GM21786 (cell line): ENCODE measurements around the gene NOX5.

ENCODE experiments used
- ATAC-seq: cut with Tn5 transposase; IDR thresholded peaks from one replicate; pipeline ENCODE4 v1.9.1; 2021; ENCODE audit not compliant: unreplicated experiment

The NOX5 gene

DNA sequence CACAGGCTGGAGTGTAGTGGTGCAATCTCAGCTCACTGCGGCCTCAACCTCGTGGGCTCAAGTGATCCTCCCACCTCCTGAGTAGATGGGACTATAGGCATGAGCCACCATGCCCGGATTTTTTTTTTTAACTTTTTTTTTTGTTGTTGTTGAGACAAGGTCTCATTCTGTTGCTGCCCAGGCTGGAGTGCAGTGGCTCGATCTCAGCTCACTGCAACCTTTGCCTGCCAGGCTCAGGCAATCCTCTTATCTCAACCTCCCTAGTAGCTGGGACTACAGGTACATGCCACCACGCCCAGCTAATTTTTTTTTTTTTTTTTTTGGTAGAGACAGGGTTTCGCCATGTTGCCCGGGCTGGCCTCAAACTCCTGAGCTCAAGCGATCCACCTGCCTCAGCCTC lies 64.1 kb downstream of the NOX5 start:
- ATAC-seq, result no peak

GRCh38 chr15:69080295-69081248 lies 66.1 kb downstream of the NOX5 start:
- no peak for ATAC-seq

DNA sequence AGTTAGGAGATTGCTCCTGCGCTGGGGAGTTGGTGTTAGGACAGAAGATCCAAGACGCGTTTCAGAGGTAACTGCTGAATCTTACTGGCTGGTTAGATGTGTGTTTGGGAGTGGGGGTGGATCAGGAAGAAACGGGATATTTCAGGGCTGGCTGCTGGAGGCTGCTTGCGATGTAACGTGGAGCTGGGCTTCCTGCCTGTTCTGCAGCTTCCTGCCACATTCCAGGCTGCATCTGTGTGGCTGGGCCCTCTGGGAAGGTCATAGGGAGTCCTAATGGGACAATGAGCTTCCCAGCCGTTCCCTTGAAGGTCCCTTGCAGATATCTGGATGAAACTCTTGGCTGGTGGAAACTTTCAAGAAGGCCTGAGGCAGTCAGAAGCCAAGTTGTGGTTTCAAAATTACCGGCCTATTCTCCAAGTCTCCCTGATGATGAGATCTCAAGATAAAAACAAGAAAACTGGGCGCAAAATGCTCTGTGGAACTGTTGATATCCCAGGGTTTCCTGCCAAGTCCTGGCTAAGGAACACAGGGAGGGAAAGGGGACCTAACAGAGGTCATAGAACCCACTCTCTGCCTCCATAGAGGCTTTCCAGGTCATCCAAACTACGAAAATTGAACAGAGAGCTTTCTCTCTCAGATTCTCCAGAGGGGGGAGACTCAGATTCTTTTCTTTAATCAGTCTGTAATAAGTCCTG lies 67.0 kb downstream of the NOX5 start:
- ATAC-seq, result no peak

- ATAC-seq, result no peak
These were observed 67.6 kb downstream of the NOX5 start for GRCh38 chr15:69082021-69082502.

DNA sequence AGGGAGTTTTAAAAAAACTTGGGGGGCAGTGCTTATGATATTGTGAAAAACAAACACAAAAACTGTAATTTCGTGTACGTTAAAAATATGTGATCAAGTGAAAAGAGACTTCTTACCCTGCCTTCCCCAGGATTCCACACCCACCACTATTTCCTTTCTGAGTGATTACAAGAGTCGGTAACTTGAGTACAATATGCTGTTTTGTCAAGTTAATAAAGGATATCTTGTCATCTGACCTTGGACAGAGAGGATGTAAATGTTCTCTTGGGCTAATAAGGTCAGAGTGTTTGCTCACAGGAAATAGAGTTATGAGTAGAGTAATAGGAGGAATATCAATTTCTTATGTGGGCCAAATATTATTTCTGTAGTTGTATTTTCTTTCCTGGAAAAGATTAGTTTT lies 68.1 kb downstream of the NOX5 start:
- no peak for ATAC-seq

DNA sequence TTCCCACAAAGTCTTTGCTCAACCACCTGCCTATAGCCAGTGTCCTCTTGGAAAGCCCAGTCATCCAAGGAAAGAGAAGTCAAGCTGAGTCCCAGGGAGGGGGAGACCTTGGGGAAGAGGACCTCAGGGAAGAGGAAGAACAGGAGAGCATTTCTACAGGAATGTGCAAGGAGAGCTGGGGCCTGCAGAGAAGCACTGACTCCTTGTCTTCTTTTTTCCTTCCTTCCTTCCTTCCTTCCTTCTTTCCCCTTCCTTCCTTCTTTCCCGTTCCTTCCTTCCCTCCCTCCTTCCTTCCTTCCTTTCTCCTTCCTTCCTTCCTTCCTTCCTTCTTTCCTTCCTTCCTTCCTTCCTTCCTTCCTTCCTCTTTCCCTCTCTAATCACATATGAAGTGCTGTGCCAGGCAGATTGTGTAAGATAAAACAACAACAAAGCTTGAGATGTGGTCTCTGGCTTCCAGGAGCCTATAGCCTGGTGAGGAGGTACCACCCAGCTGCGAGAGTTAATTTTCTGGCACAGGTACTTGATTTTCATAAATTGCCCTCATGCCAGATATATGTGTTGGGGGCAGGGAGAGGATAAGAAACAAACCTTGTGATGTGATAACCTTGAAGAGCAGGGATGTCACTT lies 70.0 kb downstream of the NOX5 start:
- ATAC-seq, result no peak

- ATAC-seq, result no peak
These were observed 71.0 kb downstream of the NOX5 start for GRCh38 chr15:69085325-69086081.

- no peak for ATAC-seq
These were observed 72.1 kb downstream of the NOX5 start for GRCh38 chr15:69086427-69087204.

DNA sequence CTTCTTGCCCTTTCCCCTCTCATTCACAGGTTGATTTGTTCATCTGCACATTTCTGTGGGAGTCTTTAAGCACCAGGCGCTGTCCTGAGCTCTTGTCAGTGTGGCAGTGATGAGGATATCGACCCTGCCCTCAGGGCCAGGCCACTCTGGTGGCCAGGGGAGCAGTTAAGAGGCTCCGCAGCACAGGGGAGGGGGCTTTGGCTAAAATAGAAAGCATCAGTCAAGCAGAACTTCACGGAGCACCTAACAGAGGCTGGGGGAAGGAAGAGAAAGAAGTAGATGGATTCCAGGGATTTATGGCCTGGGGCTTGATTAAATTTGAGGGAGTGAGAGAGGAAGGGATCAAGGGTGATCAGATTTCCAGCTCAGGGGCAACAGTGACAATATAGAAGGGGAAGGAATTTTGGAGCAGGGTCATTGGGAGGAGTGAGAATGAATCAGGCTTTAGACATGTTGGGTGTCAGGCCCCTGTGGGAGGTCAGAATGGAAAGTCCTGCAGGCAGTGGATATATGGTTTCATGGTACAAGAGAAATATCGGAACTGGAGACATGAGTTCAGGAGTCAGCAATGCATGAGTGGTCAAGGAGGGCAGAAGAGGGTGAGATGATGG lies 73.0 kb downstream of the NOX5 start:
- no peak for ATAC-seq

DNA sequence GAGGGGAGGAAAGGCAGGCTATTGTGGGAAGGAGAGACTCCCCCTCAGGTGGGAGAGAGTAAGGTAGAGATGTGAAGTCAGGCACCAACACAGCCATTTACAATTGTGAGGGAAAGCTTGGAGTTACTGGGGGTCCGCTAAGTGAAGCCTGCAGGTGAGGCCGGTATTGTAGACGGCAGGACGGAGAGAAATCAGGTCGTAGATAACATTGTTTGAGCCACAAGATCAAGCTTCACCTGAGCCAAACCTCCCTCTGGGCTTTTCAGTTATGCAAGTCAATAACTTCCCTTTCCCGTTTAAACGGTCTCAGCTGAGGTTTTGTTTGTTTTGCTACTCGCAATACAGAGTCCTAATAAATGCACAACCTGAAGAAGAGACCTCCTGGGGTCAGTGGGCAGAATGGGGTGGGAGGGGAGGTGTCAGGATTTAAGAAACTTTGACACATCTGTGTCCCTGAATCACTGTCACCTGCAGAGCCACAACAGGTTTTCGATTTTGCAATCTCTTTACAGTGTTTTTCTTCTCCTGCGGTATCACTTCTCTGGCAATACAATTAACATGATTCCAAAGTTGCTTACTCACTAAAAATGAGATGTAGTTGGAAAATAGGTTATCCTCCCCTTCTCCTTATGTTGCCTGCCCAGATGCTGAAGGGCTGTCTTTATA lies 73.9 kb downstream of the NOX5 start:
- no peak for ATAC-seq

GRCh38 chr15:69089258-69089657 lies 74.8 kb downstream of the NOX5 start:
- ATAC-seq, result no peak

DNA sequence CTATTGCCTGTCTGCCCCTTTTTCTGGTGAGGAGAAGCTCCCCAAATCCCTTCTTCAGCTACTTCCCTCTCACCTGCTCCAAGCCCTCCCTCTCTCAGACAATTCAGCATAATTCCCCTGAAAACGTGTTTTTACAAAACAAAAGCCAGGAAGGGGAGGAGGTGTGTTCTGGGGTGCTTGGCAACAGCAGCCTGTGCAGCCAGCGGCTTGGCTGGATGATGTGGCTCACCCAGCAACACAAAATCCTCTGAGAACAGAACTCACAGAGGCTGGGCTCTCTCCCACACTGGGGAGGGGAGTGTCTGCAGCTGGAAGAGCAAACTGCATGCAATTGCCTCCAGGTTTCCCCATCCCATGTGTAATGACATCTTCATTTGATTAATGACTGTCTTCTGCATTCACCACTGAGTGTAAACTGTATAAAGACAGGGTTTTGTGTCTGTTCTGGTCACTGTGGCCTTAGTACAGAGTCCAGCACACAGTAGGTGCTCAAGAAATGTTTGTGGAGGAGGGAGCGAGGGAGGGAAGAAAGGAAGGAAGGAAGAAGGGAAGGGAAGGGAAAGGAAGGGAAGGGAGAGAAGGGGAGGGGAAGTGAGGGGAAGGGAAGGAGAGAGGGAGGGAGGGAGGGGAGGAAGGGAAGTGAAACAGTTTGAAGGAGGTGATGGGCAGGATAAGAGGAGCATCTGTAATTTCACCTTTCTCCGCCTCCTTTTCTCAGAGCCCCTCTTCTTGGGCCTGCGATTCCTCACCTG lies 75.9 kb downstream of the NOX5 start:
- ATAC-seq, result no peak

GRCh38 chr15:69091654-69092053 lies 77.2 kb downstream of the NOX5 start:
- no peak for ATAC-seq

DNA sequence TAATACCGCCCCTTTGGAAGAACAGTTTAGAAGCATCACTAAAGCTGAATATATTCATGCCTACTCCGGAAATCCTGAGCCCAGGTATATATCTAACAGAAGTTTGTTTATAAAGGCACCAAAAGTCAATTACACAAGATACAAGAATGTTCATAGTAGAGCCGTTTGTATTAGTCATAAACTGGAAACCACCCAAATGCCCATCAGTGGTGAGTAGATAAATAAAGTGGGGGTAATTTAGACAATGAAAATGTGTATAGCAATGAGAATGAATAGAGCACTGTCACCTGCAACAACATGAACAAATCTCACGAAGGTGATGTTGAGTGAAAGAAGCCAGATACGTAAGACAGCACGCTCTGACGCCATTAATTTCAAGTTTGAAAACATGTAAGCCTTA lies 77.7 kb downstream of the NOX5 start:
- ATAC-seq, result no peak

- no peak for ATAC-seq
These were observed 78.6 kb downstream of the NOX5 start for GRCh38 chr15:69093127-69093526.

- ATAC-seq, result no peak
These were observed 79.1 kb downstream of the NOX5 start for GRCh38 chr15:69093614-69094013.

DNA sequence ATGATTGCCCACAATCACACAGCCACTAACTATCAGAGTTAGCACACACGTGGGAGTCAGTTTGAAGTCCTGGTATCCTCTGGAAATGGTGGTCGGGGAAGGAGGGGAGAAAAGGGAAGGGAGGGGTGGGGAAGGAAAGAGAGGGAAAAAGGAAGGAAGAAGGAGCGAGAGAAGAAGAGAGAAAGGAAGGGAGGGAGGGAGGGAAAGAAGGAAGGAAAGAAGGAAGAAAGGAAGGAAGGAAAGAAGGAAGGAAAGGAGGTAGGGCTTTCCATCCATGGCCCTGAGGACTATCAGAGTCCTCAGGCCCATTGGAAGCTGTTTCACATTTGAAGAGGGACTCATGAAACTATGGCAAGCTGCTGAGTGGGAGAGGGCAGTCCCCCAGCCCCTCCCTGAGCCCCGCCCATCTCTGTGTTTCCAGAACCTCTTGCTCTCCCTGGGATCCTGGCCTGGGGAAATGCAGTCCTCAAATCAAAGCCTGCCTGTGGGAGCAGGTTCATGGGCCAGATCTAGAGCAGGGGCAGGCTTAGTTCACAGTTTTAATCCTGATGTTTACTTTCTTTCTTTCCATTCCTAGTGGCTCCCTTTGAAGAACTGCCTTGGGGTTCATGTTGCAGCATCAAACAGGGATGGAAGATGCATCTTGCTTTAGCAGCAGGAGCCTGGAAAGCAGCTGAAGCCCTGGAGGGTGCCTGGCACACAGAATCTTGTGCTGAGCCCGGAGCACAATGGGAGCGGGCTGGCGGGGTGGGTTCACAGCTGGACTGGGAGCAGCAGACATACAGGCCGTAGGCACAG lies 79.8 kb downstream of the NOX5 start:
- no peak for ATAC-seq

DNA sequence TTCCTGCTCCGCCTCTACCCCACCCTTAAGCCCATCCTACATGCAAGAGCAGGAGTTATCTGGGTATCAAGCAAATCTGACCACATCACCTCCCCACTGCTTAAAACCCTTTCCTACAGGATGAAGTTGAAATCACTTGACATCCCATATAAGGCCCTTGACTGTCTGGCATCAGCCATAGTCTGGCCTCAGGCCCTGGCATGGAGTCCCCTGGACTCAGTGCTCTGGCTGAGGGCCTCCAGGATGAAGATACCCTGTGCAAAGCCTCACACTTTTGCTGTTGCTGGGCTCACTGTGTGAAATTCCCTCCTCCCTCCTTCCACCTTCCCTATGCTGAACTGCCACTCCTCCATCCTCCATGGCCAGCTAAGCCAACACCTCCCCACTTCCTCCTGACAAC lies 80.8 kb downstream of the NOX5 start:
- no peak for ATAC-seq
